Activated CD4-positive, alpha-beta T cell treated with anti-CD3 and anti-CD28 coated beads, Interleukin-2, amount 50 U/mL, for 1 hour (primary cell): Measurements from ENCODE around the gene PCSK4.

ENCODE experiments used
- DNase-seq: peaks from one replicate; pipeline ENCODE4 v3.0.0-alpha.2; 2020

Gene PCSK4

DNA sequence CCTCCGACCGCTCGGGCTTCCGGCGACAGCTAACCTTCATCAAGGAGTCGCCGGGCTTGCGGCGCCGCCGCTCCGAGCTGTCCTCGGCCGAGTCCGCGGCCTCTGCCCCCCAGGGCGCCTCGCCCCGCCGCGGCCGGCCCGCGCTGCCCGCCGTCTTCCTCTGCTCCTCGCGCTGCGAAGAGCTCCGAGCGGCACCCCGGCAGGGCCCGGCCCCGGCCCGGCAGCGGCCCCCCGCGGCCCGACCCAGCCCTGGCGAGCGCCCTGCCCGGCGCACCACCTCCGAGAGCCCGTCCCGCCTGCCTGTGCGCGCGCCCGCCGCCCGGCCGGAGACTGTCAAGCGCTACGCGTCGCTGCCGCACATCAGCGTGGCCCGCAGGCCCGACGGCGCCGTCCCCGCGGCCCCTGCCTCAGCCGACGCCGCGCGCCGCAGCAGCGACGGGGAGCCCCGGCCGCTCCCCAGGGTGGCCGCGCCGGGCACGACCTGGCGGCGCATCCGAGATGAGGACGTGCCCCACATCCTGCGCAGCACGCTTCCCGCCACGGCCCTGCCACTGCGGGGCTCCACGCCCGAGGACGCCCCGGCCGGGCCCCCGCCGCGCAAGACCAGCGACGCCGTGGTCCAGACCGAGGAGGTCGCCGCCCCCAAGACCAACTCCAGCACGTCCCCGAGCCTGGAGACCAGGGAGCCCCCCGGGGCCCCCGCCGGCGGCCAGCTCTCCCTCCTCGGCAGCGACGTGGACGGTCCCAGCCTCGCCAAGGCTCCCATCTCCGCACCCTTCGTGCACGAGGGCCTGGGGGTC lies 20.7 kb downstream of the PCSK4 start:
- DNase-seq, result no peak

- no peak for DNase-seq
Measured at GRCh38 chr19:1468821-1469254, 21.3 kb downstream of the PCSK4 start.

DNA sequence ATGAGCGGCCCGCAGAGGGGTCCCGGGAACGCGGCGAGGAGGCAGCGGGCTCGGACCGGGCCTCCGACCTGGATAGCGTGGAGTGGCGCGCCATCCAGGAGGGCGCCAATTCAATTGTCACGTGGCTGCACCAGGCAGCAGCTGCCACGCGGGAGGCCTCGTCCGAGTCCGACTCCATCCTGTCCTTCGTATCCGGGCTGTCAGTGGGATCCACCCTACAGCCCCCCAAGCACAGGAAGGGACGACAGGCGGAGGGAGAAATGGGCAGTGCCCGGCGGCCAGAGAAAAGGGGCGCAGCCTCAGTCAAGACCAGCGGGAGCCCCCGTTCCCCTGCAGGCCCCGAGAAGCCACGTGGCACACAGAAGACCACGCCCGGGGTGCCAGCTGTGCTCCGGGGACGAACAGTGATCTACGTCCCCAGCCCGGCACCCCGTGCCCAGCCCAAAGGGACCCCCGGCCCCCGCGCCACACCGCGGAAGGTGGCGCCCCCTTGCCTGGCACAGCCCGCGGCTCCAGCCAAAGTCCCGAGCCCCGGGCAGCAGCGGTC lies 21.8 kb downstream of the PCSK4 start:
- DNase-seq, result no peak

GRCh38 chr19:1467490-1468273 lies 22.5 kb downstream of the PCSK4 start:
- DNase-seq, result no peak

DNA sequence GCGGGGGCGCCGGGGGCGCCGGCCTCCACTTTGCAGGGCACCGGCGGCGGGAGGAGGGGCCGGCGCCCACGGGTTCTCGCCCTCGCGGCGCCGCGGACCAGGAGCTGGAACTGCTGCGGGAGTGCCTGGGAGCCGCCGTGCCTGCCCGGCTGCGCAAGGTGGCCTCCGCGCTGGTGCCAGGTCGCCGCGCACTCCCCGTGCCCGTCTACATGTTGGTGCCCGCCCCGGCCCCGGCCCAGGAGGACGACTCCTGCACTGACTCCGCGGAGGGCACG lies 23.0 kb downstream of the PCSK4 start:
- no peak for DNase-seq

DNA sequence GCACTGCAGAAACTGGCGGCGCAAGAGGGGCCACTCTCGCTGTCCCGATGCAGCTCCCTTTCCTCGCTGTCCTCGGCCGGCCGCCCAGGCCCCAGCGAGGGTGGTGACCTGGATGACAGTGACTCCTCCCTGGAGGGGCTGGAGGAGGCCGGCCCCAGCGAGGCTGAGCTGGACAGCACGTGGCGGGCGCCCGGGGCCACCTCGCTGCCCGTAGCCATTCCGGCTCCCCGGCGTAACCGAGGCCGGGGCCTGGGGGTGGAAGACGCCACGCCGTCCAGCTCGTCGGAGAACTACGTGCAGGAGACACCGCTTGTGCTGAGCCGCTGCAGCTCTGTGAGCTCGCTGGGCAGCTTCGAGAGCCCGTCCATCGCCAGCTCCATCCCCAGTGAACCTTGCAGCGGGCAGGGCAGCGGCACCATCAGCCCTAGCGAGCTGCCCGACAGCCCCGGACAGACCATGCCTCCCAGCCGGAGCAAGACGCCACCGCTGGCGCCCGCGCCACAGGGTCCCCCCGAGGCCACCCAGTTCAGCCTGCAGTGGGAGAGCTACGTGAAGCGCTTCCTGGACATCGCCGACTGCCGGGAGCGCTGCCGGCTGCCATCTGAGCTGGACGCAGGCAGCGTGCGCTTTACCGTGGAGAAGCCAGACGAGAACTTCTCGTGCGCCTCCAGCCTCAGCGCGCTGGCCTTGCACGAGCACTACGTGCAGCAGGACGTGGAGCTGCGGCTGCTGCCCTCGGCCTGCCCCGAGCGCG lies 23.5 kb downstream of the PCSK4 start:
- no peak for DNase-seq

DNA sequence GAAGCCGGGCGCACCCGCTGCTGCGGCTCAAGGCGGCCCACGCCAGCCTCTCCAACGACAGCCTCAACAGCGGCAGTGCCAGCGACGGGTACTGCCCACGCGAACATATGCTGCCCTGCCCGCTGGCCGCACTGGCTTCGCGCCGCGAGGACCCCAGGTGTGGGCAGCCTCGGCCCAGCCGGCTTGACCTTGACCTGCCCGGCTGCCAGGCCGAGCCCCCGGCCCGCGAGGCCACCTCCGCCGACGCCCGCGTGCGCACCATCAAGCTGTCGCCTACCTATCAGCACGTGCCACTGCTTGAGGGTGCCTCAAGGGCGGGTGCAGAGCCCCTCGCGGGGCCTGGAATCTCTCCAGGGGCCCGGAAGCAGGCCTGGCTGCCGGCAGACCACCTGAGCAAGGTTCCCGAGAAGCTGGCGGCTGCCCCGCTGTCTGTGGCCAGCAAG lies 24.1 kb downstream of the PCSK4 start:
- DNase-seq, result no peak

GRCh38 chr19:1465191-1466016 lies 24.7 kb downstream of the PCSK4 start:
- peak; percentile 39 for DNase-seq

DNA sequence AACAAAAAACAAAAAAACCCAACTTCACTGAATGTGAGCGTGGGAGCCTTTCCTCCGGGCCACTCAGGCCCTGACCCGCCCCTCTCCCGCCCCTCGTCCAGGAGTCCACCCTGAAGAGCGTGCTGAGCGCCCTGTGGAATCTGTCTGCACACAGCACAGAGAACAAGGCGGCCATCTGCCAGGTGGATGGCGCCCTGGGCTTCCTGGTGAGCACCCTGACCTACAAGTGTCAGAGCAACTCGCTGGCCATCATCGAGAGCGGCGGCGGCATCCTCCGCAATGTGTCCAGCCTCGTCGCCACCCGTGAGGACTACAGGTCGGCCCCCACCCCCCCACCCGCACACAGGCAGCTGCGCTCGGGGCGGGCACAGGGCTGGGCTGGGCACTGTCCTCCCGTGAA lies 28.3 kb downstream of the PCSK4 start:
- DNase-seq, result no peak

DNA sequence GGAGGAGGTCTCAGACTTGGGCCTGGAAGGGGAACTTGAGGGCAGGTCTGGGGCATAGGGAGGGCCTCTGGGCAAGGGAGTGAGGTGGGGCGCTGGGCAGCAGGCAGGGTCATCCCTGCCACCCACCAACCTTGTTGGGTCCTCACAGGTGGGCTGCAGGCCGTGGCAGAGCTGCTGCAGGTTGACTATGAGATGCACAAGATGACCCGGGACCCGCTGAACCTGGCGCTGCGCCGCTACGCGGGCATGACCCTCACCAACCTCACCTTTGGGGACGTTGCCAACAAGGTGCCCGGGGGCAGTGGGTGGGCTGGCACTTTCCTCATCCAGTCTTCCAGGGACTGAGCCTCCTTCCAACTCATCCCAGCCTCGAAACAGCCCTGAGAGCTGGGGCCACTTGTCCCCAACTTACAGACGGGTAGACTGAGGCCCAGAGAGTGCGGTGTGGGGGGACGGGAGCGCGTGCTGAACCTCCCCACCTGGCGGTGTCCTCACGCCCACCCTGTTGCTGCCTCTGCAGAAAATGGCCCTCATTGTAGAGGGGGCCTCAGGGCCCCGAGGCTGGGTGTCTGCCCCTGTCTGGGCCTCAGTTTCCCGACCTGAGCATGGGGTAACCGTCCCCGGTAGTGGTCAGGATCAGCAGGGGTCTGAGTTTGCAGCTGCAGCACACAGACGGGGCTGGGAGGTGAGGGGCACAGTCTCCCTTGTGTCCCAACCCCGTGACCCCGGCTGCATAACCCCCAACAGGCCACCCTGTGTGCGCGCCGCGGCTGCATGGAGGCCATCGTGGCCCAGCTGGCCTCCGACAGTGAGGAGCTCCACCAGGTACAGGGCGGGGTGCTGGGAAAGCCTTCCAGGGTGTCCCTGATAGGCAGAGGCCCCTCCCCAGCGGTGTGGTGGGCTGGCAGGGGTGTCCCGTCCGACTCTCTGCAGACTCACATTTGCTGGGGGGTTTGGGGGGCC lies 29.8 kb downstream of the PCSK4 start:
- no peak for DNase-seq

DNA sequence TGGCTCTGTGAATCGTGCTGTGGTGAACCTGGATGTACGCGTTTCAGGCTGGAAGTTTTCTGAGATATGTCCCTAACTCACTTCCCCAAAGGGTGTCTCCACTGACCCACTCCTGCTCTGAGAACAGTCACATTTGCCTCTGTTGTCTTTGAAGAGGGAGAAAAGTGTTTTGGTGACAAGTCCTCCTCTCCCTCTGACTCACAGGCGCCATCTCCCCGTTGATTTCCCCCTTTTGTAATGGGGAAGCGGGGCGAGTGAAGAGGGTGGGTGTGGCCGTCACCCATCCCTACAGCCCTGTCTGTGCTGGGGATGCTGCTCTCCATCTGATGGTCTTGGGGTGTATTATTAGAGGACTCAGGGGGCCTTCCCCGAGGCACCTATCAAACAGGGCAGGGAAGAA lies 30.7 kb downstream of the PCSK4 start:
- DNase-seq, result no peak

DNA sequence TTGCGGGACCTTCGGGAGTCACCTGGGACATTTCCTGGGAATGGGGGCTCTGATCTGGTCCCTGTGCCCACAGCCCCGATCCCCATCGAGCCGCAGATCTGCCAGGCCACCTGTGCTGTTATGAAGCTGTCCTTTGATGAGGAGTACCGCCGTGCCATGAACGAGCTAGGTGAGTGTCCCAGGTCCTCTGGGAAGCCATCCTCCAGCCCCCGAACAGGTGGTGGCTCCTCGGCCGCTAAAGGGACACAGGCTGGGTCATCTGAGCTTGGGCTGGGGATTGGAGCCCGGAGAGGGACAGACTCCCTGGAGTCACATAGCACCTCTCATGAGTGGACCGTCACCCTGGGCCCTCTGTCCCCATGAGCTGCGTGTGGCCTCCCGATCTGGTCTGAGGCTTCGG lies 32.3 kb downstream of the PCSK4 start:
- no peak for DNase-seq

GRCh38 chr19:1457031-1457739 lies 33.0 kb downstream of the PCSK4 start:
- DNase-seq, result no peak

DNA sequence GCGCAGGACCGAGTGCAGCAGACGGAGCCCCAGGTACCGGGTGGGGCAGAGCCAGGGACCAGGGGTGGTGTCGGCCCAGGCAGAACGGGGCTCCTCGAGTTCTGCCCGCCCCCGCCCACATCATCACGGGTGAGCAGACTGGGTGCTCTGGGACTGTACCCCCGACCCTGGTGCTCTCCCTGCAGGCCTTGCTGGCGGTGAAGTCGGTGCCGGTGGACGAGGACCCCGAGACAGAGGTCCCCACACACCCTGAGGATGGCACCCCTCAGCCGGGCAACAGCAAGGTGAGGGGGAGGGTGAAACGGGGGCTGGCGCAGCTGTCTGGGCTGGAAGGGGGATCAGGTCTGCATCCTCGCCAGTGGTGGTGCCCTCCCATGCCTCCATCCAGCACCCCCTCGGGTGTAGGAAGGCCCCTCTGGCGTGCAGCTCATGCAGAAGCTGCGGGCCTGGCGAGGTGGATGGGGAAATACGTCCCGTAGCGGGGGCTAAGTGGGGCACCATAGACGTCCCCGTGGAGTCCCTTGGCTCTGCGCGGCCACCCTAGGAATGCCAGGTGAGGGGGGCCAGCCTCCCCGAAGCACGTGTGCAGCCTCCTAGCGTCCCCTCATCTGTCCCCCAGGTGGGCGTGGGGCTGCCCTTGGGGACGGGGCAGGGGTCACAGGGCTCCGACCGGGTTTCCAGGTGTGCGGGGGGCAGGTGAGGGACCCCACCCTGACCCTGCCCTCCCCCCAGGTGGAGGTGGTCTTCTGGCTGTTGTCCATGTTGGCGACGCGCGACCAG lies 33.8 kb downstream of the PCSK4 start:
- no peak for DNase-seq

GRCh38 chr19:1455336-1456120 lies 34.6 kb downstream of the PCSK4 start:
- DNase-seq, result peak; percentile 57

GRCh38 chr19:1455002-1455335 lies 35.2 kb downstream of the PCSK4 start:
- DNase-seq, result no peak

DNA sequence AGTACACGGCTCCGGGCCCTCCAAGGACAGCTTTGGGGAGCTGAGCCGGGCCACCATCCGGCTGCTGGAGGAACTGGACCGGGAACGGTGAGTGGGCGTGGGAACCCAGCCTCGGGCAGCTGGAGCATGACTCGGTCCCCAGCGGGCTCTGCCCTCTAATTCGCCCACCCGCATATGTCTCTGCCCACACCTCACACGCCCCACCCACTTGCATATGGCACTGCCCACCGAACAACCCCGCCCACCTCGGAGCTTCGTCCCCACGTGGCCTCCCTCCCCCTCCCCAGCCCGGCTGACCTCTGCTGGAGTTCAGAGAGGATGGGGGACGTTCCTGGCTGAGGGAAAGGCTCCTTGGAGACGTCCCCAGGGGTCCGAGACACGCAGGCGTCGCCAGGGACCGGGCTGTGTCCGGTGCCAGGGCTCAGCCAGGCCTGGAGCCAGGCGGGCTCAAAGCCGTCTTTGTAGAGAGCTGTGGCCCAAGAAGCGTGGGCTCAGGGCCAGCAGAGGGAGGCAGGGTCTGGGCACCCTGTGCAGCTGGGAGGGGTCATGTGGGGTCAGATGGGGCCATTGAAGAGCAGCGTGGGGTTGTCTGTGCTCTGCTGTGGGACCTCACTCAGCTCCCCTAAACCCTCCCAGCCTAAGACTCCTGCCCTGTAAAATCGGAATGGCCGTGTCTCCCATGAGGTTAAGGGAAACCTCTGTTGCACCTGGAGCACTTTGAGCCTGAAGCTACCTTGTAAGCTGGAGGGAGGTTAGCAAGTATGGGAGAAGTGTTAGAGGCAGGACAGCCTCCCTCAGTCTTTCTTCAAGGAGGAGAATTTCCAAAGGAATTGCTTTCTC lies 36.4 kb downstream of the PCSK4 start:
- no peak for DNase-seq
